ENCODE data around the gene LTO1. TPM values are rescaled to one million over a fixed set of nuclear protein-coding genes. Genes with fewer than 3 reads are reported as not detected.

Gene LTO1
- polyA plus RNA-seq, 1 donor (not counting 4 experiments of a cell fraction or from before 2014, with no cell fraction given): 24.3 TPM

- TF ChIP-seq CTCF (optimal IDR thresholded peaks at IDR 0.05 in 1 of 3, IDR thresholded peaks at IDR 0.05 in 1 of 3, conservative IDR thresholded peaks at IDR 0.05 in 1 of 3; ENCODE audit: extremely low read depth in 1 of 3, insufficient read depth in 2 of 3, low read length in 3 of 3) (no peak), EZH2 (IDR thresholded peaks at IDR 0.05; ENCODE audit: low read length) (peak; percentile 96)
- H3K27me3 ChIP-seq (ENCODE audit: control insufficient read depth, extremely low read depth, insufficient read depth, low read length): peaks cover 50% of the 10 kb centered on the region
These were observed 27.8 kb upstream of the LTO1 start for GRCh38 chr11:69702769-69703452.

GRCh38 chr11:69702239-69702691 is 27.1 kb upstream of the LTO1 start:
- dilution Hi-C loops (cut with MboI; ENCODE audit: extremely low pct_ligation_motif_present, low sequenced_read_pairs): no loop called here
- no peak overlapping the region for H3K4me2 ChIP-seq (ENCODE audit: control insufficient read depth, extremely low read depth, insufficient read depth, low read depth, low read length)
- FAIRE-seq: no peak
- H3K27ac ChIP-seq (ENCODE audit: control insufficient read depth, insufficient read depth, low read length): no peak overlapping the region
- TF ChIP-seq EZH2 (IDR thresholded peaks at IDR 0.05; ENCODE audit: low read length) (no peak), CTCF (optimal IDR thresholded peaks at IDR 0.05 in 1 of 3, IDR thresholded peaks at IDR 0.05 in 1 of 3, conservative IDR thresholded peaks at IDR 0.05 in 1 of 3; ENCODE audit: extremely low read depth in 1 of 3, insufficient read depth in 2 of 3, low read length in 3 of 3) (no peak)
- no peaks in the 10 kb centered on the region for H3K9me1 ChIP-seq (ENCODE audit: control insufficient read depth, extremely low read depth, insufficient read depth, low read length)
- no peak overlapping the region for H3K4me3 ChIP-seq (ENCODE audit: control insufficient read depth in 2 of 3, extremely low read depth in 1 of 3, insufficient read depth in 2 of 3, low read depth in 1 of 3, low read length in 3 of 3)
- H3K4me1 ChIP-seq (ENCODE audit: control insufficient read depth, extremely low read depth, insufficient read depth, low read length): peaks cover 10% of the 10 kb centered on the region
- no peaks in the 10 kb centered on the region for H4K20me1 ChIP-seq (ENCODE audit: control insufficient read depth, extremely low read depth, insufficient read depth, low read length)
- H3K27me3 ChIP-seq (ENCODE audit: control insufficient read depth, extremely low read depth, insufficient read depth, low read length): peaks cover 50% of the 10 kb centered on the region
- no peak for DNase-seq (ENCODE audit: low read depth, low spot score)
- H3K9me3 ChIP-seq (ENCODE audit: control insufficient read depth, low read depth, low read length): no peaks in the 10 kb centered on the region
- H3K79me2 ChIP-seq (ENCODE audit: control insufficient read depth, insufficient read depth, low read length): no peaks in the 10 kb centered on the region
- H2AFZ ChIP-seq (ENCODE audit: control insufficient read depth, low read length): no peak overlapping the region
- H3K36me3 ChIP-seq (ENCODE audit: control insufficient read depth in 2 of 2, extremely low read depth in 1 of 2, insufficient read depth in 2 of 2, low read length in 2 of 2): no peaks in the 10 kb centered on the region
- no peak overlapping the region for H3K9ac ChIP-seq (ENCODE audit: control insufficient read depth, extremely low read depth, insufficient read depth, low read length)

More at GRCh38 chr11:69702769-69703452, 27.8 kb upstream of the LTO1 start:
- no peaks in the 10 kb centered on the region for H4K20me1 ChIP-seq (ENCODE audit: control insufficient read depth, extremely low read depth, insufficient read depth, low read length)
- no peak for FAIRE-seq
- H3K36me3 ChIP-seq (ENCODE audit: control insufficient read depth in 2 of 2, extremely low read depth in 1 of 2, insufficient read depth in 2 of 2, low read length in 2 of 2): no peaks in the 10 kb centered on the region
- no peaks in the 10 kb centered on the region for H3K9me3 ChIP-seq (ENCODE audit: control insufficient read depth, low read depth, low read length)
- H2AFZ ChIP-seq (ENCODE audit: control insufficient read depth, low read length): no peak overlapping the region
- dilution Hi-C loops (cut with MboI; ENCODE audit: extremely low pct_ligation_motif_present, low sequenced_read_pairs): no loop called here
- peaks cover 15% of the 10 kb centered on the region for H3K4me1 ChIP-seq (ENCODE audit: control insufficient read depth, extremely low read depth, insufficient read depth, low read length)
- DNase-seq (ENCODE audit: low read depth, low spot score): no peak
- no peaks in the 10 kb centered on the region for H3K9me1 ChIP-seq (ENCODE audit: control insufficient read depth, extremely low read depth, insufficient read depth, low read length)
- H3K9ac ChIP-seq (ENCODE audit: control insufficient read depth, extremely low read depth, insufficient read depth, low read length): no peak overlapping the region
- H3K4me3 ChIP-seq (ENCODE audit: control insufficient read depth in 2 of 3, extremely low read depth in 1 of 3, insufficient read depth in 2 of 3, low read depth in 1 of 3, low read length in 3 of 3): no peak overlapping the region
- no peak overlapping the region for H3K27ac ChIP-seq (ENCODE audit: control insufficient read depth, insufficient read depth, low read length)
- no peaks in the 10 kb centered on the region for H3K79me2 ChIP-seq (ENCODE audit: control insufficient read depth, insufficient read depth, low read length)
- no peak overlapping the region for H3K4me2 ChIP-seq (ENCODE audit: control insufficient read depth, extremely low read depth, insufficient read depth, low read depth, low read length)

Measured in keratinocyte (primary cell).